MV-4-11 (cell line): ENCODE data around the gene CAMK1D.

Source experiments
- DNase-seq: peaks from one replicate; lab custom pipeline; 2025; lab: John Stamatoyannopoulos, UW

CAMK1D gene

DNA sequence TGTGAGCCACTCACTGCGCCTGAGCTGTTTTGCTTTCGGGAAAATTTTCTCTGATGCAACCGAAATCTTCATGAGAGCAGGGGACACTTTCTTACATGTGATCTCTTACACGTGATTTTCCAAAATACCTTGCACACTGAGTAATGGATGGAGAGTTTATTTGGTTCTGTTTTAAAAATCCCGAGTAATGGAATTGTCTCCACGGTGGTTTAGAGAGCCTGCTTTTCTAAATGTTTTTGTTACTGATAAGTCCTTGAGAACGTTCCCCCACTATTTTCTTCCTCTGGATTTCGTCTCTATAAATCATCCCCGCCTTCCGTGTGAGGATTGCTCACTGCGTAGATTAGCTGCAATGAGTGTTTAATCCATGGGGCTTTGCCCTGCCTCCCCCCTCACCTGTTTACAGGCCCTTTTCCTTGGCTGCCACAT lies 25.7 kb downstream of the CAMK1D start:
- DNase-seq: no peak

GRCh38 chr10:12376211-12376610 lies 26.9 kb downstream of the CAMK1D start:
- DNase-seq: no peak

DNA sequence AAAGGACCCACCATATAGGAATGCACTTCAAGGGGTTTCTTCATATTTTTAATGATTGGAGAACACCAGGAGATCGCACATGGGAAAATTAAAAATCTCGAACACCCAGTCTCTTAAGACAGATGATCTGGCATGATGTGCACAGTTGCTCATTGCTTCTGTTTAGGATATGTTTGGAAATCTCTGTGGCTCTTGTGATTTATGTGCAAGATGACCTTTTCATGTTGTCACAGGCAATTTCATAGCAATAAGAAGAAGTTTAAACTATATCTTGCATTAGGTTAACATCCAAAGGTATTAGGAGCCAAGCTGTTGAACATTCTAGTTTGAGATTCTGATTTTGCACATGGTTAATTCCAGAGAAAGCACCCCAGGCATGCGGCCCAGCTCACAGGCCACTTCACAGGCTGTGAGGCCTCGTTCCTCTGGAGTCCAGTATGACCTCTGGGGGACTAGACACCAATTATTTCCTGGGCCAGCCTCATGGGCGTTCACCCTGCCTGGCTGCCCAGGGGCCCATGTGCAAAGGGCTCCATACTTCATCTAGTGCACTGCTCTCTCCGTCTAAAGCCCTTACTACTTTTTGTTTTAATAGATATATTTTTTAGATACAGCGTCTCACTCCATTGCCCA lies 28.4 kb downstream of the CAMK1D start:
- DNase-seq: no peak

GRCh38 chr10:12380999-12381398 lies 31.7 kb downstream of the CAMK1D start:
- no peak for DNase-seq

DNA sequence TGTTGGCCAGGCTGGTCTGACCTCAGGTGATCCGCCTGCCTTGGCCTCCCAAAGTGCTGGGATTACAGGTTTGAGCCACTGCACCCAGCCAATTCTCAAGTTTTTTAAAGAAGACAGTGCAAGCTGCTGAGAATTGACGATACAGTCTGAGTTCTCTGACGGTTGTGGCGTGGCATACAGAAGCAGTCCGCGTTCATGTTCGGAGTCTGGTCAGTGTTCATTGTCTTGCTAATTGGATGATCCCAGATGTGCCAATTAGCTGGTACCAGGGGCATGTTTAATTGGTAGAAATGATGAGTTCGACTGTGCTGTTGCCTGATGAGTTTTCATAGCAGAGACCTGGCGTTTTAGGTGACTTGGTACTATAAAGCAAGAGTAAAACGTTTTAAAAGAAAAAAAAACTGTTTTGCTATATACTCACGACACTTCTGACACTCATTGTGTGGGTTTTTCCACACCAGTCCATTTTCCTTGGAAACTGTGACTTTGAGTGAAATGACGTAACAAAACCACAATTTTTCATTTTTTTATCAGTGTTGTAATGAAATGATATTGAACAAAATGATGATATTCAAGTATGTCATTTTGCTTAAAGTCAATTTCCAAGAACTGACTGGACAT lies 32.3 kb downstream of the CAMK1D start:
- DNase-seq: no peak

GRCh38 chr10:12382157-12382548 lies 32.8 kb downstream of the CAMK1D start:
- DNase-seq: no peak

DNA sequence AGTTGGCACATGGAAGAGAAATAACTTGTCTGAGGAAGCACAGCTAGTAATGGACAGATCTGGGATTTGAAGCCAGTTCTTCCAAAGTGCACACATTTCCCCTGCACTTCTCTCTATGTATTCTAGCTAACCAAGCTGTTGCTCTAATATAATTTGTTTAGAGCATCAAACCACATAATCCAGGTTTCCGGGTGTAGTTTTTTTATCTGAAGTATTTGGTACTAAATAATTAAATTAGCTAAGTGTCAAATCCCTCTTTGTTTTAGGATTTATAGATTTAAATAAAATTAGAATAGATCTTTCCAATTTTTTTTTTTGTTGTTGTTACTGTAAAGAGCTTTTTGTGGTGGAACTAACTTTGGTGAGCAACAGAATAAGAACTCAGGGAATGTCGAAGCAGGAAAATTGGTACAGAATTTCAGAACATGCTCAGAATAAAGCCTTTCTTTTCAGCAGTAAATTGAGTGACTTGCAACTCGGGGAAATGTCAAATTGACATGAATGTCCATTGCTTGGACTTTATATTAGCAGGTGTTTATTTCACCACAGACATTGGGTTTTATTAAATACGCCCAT lies 33.7 kb downstream of the CAMK1D start:
- DNase-seq: no peak

DNA sequence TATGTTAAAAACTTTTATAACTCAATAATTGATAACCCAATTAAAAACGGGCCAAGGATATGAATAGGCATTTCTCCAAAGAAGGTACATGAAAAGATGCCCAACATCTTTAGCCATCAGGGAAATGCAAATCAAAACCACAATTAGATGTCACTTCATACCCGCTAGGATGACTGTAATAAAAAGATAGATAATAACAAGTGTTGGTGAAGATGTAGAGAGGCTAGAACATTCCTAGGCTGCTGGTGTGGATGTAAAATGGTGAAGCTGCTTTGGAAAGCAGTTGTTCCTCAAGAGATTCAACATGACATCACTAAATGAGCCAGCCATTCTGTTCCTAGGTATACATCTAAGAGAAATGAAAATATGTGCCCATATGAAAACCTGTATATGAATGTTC lies 35.6 kb downstream of the CAMK1D start:
- DNase-seq: no peak

DNA sequence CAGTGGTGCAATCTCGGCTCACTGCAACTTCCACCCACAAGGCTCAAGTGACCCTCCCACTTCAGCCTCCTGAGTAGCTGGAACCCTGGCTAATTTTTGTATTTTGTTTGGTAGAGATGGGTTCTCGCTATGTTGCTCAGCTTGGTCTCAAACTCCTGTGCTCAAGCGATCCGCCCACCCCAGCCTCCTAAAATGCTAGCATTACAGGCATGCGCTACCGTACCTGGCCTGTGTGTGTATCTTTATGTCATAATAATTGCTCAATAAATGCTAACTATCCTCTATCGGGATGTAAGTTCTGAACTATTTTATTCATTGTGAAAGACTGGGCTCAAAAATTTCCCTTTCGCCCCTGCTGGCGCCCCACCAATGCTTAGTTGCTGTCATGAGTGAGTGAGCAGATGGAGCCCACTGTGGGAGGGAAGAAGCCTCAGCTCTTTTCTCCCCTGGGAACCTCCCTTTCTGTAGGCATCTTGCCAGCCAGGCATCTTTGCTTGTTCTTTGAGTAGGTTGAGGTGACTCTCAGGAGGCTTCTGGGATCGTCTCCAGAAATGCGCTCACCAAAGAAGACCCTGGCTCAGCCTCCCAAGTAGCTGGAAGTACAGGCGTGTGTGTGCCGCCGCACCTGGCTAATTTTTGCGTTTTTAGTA lies 38.3 kb downstream of the CAMK1D start:
- DNase-seq: no peak

DNA sequence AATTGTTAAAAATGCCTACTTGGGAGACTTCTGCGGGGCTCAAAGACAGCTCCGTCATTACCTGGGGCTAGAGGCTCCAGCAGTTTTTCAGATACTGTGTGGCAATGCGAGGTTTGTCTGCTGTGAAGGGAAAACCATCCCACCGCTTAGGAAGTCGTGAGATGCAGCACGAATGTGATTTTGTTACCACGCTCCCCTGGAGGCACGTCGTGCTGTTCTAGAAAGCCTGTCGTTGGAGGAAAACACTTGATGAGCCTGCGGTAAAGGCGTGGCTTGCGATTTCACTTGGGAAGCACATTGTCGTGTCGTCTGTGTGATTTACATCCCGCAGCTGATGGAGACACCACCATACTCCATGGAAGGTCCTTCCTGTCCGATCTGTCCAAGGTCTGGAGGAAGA lies 39.3 kb downstream of the CAMK1D start:
- no peak for DNase-seq

DNA sequence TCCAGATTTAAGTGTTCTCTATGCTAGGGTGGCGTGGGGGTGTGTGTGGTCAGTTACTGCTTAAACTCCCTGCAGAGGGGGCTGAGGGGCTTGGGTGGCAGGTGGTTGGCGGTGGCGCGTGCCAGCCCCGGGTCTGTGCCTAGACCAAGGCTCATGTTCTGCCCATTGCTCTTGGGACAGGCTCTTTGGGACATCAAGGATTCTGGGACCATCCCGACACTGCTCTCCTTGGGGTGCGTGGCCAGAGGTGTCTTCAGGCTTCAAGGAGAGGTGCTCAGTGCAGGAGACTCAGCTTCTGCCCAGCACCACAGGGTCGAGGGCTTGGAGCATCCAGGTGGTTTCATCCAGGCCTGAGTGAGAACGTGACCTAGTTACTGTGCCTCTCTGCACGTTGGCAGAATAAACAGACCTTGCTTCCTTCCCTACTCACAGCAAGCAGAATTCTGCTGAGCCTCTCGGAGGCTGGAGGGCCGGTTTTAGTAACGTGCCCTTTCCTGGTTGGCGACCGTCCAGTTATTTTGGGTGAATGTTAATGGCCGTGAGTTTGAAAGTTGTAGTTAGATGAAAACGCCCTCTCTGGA lies 39.9 kb downstream of the CAMK1D start:
- DNase-seq: no peak

GRCh38 chr10:12390733-12391132 lies 41.4 kb downstream of the CAMK1D start:
- no peak for DNase-seq

- DNase-seq: no peak
Observed at GRCh38 chr10:12391206-12391605, 41.9 kb downstream of the CAMK1D start.

DNA sequence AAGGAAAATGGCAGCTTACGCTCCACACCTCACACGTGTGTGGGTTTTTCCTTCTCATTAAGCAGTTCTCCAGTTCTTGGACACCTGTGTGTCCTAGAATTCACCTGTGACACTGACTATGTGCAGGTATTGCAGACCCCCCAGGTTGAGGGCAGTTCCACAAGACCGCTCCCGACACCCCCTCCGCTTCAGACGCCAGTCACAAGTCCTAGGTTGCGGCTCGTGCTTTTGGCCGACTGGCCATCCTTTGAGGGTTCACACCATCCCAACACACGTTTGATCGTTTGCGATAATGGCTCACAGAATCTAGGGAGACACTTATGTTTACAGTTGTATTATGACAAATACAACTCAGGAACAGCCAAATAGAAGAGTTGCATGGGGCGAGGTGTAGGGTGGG lies 44.5 kb downstream of the CAMK1D start:
- no peak for DNase-seq

GRCh38 chr10:12394241-12395033 lies 45.1 kb downstream of the CAMK1D start:
- DNase-seq: no peak

GRCh38 chr10:12396093-12396492 lies 46.7 kb downstream of the CAMK1D start:
- no peak for DNase-seq

GRCh38 chr10:12396567-12396966 lies 47.2 kb downstream of the CAMK1D start:
- no peak for DNase-seq

- DNase-seq: no peak
Observed at GRCh38 chr10:12397147-12397896, 48.0 kb downstream of the CAMK1D start.

DNA sequence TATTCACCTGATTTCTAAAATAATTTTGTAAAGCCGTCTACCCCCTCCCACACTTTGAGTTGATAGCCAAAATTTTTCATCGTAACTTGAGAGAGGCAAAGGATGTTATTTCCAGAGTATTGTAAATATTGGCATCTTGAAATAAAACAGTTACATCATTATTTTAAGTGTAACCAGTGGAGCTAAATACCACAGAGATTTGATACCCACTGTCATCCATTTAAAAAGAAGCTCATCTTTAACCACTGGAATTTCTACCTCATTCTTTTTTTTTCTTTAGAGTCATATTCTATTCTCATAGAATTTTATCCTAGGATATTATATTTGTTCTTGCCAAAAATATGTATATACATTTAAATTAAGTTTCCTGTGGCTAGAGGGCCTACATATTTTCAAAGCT lies 48.6 kb downstream of the CAMK1D start:
- no peak for DNase-seq

DNA sequence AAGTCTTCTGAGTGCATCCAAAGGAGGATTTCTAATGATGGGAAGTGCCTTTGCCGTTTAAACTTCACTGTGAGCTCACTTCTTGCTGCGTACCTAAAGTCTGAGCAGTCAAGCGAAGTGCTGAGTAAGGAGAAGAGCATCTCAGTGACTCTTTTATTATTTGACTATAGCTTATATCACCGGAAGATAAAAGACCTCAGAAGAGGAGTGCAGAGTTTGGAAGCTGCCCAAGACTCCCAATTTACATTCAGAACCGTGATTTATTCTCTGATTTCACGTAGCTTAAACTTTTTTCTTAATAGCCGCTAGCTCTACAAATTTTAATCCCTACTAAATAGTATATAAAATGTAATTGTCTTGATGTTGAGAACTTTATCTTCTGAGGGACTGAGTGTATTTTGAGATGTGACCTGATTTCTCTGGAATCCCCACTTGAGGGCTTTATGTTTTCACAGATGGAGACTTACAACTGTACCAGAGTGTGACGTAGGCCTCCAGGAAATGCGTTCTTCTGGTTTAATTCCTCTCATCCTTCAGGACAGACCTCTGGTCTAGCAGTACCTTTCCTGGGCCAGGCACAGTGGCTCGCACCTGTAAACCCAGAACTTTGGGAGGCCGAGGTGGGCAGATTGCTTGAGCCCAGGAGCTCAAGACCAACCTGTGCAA lies 51.1 kb downstream of the CAMK1D start:
- DNase-seq: no peak

DNA sequence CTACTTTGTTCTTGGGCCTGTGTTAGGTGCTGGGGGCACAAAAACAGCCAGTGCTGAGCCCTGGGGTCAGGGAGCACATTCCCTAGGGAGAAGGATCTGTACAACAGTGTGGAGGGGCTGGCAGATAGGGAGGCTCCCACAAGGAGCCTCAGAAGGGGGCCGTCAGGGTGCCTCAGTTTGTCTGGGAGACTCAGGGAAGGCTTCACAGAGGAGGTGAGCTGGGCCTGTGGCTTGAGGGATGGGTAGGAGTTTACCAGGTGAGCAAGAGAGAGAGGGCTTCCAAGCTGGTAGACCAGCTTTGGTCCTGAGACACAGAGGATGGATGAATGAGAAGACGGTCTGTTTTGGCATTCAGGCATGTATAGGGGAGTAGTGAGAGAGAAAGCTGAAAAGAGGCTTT lies 52.1 kb downstream of the CAMK1D start:
- no peak for DNase-seq
